ENCODE results near the gene MAPK4.
"Not testable (repeated sequence)": the region's sequence is repeated elsewhere in the genome, so short reads cannot be mapped to it uniquely, and the experiment has no call there.

Gene MAPK4

GRCh38 chr18:50545936-50546335 is 14.0 kb upstream of the MAPK4 start:
- no peak for TF ChIP-seq CTCF (IDR thresholded peaks at IDR 0.05; ENCODE audit: low read depth, low read length)
- in situ Hi-C loops (cut with HindIII; ENCODE audit: low sequenced_read_pairs), result no loop called here
- DNase-seq (ENCODE audit: low read depth, low spot score), result no peak
- no peak overlapping the region for H3K4me3 ChIP-seq (ENCODE audit: low read depth, low read length)

GRCh38 chr18:50548160-50548559 is 11.7 kb upstream of the MAPK4 start:
- in situ Hi-C loops (cut with HindIII; ENCODE audit: low sequenced_read_pairs), result no loop called here
- H3K4me3 ChIP-seq (ENCODE audit: low read depth, low read length), result no peak overlapping the region
- TF ChIP-seq CTCF (IDR thresholded peaks at IDR 0.05; ENCODE audit: low read depth, low read length), result no peak
- no peak for DNase-seq (ENCODE audit: low read depth, low spot score)

- H3K4me3 ChIP-seq (ENCODE audit: low read depth, low read length); DNase-seq (ENCODE audit: low read depth, low spot score); in situ Hi-C loops (cut with HindIII; ENCODE audit: low sequenced_read_pairs): not testable (repeated sequence)
Observed at GRCh38 chr18:50551651-50552050, 8.2 kb upstream of the MAPK4 start.

- no peak for TF ChIP-seq CTCF (IDR thresholded peaks at IDR 0.05; ENCODE audit: low read depth, low read length)
- DNase-seq (ENCODE audit: low read depth, low spot score), result no peak
- no peak overlapping the region for H3K4me3 ChIP-seq (ENCODE audit: low read depth, low read length)
- in situ Hi-C loops (cut with HindIII; ENCODE audit: low sequenced_read_pairs), result no loop called here
Observed at GRCh38 chr18:50558157-50558556, 1.7 kb upstream of the MAPK4 start.

GRCh38 chr18:50558948-50559751 is 737 bp upstream of the MAPK4 start:
- H3K4me3 ChIP-seq (ENCODE audit: low read depth, low read length), result no peak overlapping the region

GRCh38 chr18:50560681-50561629 is 1.1 kb downstream of the MAPK4 start:
- in situ Hi-C loops (cut with HindIII; ENCODE audit: low sequenced_read_pairs), result no loop called here
- no peak for DNase-seq (ENCODE audit: low read depth, low spot score)
- peak overlapping the region; percentile 35 for H3K4me3 ChIP-seq (ENCODE audit: low read depth, low read length)
- TF ChIP-seq CTCF (IDR thresholded peaks at IDR 0.05; ENCODE audit: low read depth, low read length), result no peak

More at GRCh38 chr18:50558948-50559751, 737 bp upstream of the MAPK4 start:
- in situ Hi-C loops (cut with HindIII; ENCODE audit: low sequenced_read_pairs), result no loop called here
- TF ChIP-seq CTCF (IDR thresholded peaks at IDR 0.05; ENCODE audit: low read depth, low read length), result no peak
- DNase-seq (ENCODE audit: low read depth, low spot score), result no peak

- in situ Hi-C loops (cut with HindIII; ENCODE audit: low sequenced_read_pairs); H3K4me3 ChIP-seq (ENCODE audit: low read depth, low read length): not testable (repeated sequence)
Observed at GRCh38 chr18:50562258-50562657, 2.4 kb downstream of the MAPK4 start.

More at GRCh38 chr18:50562258-50562657, 2.4 kb downstream of the MAPK4 start:
- not testable (repeated sequence) for DNase-seq (ENCODE audit: low read depth, low spot score)
